Endodermal cell (in vitro differentiated cells): ENCODE results near the gene DHPS. TPM values are rescaled to one million over a fixed set of nuclear protein-coding genes. Genes with fewer than 3 reads are reported as not detected.
"Not testable (repeated sequence)": the region's sequence is repeated elsewhere in the genome, so short reads cannot be mapped to it uniquely, and the experiment has no call there.

Source experiments
- DNase-seq: peaks from one replicate; pipeline ENCODE4 v3.0.0-alpha.2; 2017
- H3K27ac ChIP-seq: 2 replicates; pipeline ENCODE4 v1.5.1; 2013; ENCODE audit warnings: mild to moderate bottlenecking, low read depth, low read length, moderate library complexity
- H3K27me3 ChIP-seq: 2 replicates; pipeline ENCODE4 v1.6.1; 2013; ENCODE audit warnings: mild to moderate bottlenecking, low read length, moderate library complexity; ENCODE audit not compliant: insufficient read depth, control insufficient read depth, poor library complexity, severe bottlenecking
- H3K36me3 ChIP-seq: 2 replicates; pipeline ENCODE4 v1.7.0; 2013; ENCODE audit warnings: mild to moderate bottlenecking, low read length, moderate library complexity; ENCODE audit not compliant: control insufficient read depth, insufficient read depth
- H3K4me1 ChIP-seq: one replicate; pipeline ENCODE4 v1.7.0; 2013; ENCODE audit warnings: low read length; ENCODE audit not compliant: control insufficient read depth, insufficient read depth
- H3K4me3 ChIP-seq: 2 replicates; pipeline ENCODE4 v1.5.1; 2013; ENCODE audit warnings: mild to moderate bottlenecking, low read length, moderate library complexity
- H3K9ac ChIP-seq: 2 replicates; pipeline ENCODE4 v1.6.1; 2013; ENCODE audit warnings: mild to moderate bottlenecking, low read length, moderate library complexity; ENCODE audit not compliant: poor library complexity, severe bottlenecking; ENCODE audit errors: extremely low read depth
- H3K9me3 ChIP-seq: 2 replicates; pipeline ENCODE4 v1.6.1; 2013; ENCODE audit warnings: mild to moderate bottlenecking, low read length, moderate library complexity; ENCODE audit not compliant: control insufficient read depth
- H3K27ac Mint-ChIP-seq: 2 replicates; pipeline ENCODE4 v1.8.0; 2020; ENCODE audit warnings: mixed read lengths
- H3K27me3 Mint-ChIP-seq: 2 replicates; pipeline ENCODE4 v1.8.0; 2021; ENCODE audit warnings: mild to moderate bottlenecking, mixed read lengths; ENCODE audit not compliant: insufficient read depth
- H3K36me3 Mint-ChIP-seq: 2 replicates; pipeline ENCODE4 v1.8.0; 2020; ENCODE audit warnings: low read depth, mixed read lengths
- H3K4me1 Mint-ChIP-seq: 2 replicates; pipeline ENCODE4 v1.8.0; 2020; ENCODE audit warnings: mixed read lengths
- H3K4me3 Mint-ChIP-seq: 2 replicates; pipeline ENCODE4 v1.8.0; 2020; ENCODE audit warnings: mild to moderate bottlenecking, moderate library complexity, mixed read lengths
- H3K9me3 Mint-ChIP-seq: 2 replicates; pipeline ENCODE4 v1.8.0; 2020; ENCODE audit warnings: mild to moderate bottlenecking, mixed read lengths
- WGBS, 2 experiments: methylation state at CpG; one replicate each; pipeline versions ENCODE4 v1.1.5 to v1.1.7; 2013; ENCODE audit warnings: missing lambda C conversion rate in 2 of 2, mixed read lengths in 1 of 2; ENCODE audit not compliant: insufficient coverage in 1 of 2, insufficient read length in 1 of 2; 5-methylcytosine and 5-hydroxymethylcytosine counted together
- total RNA-seq, 2 donors: library from RNA; stranded (reverse); fragmentation: NEBNext Ultra II Directional in 1 of 2; extraction: Animal tissue kit (Norgen Biotek cat#: 25700) in 1 of 2; gene quantifications; 2 replicates in 1 of 2; 3 replicates in 1 of 2; pipeline ENCODE4 v1.2.1, GENCODE V29; 2021
- TF ChIP-seq, protein P1 (sequence below): fragments of 200-600 bp; sonication (generic); conservative IDR thresholded peaks from 2 replicates; pipeline ENCODE4 v1.5.0; 2021; ENCODE audit warnings: antibody characterized with exemption, mild to moderate bottlenecking

The DHPS gene
- total RNA-seq, 2 donors from 2014 or later = 76.1 to 98.5 TPM

DNA sequence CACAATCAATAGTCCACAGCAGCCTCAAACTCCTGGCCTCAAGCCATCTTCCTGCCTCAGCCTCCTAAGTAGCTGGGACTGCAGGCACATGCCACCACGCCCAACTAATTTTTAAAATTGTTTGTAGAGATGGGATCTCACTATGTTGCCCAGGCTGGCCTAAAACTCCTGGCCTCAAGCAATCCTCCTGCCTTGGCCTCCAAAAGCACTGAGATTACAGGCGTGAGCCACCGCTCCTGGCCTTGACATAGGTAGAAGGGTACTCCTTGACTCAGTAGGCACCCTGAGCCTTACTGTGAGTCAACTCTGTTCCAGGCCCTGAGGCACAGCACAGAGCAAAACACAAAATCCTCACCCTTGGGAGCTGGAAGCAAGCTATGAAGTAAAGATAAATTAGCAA, 34.2 kb upstream of the DHPS start:
- H3K4me3 Mint-ChIP-seq = no peak overlapping the region
- no peak for DNase-seq
- peaks cover 73% of the 10 kb centered on the region for H3K36me3 ChIP-seq
- no peak overlapping the region for H3K4me3 ChIP-seq
- WGBS, 2 experiments = 97 to 100% methylated on average over 3 of the region's 3 CpGs
- no peaks in the 10 kb centered on the region for H3K27me3 ChIP-seq
- no peak overlapping the region for H3K9ac ChIP-seq
- no peaks in the 10 kb centered on the region for H3K27me3 Mint-ChIP-seq
- no peaks in the 10 kb centered on the region for H3K9me3 ChIP-seq
- peaks cover 5% of the 10 kb centered on the region for H3K4me1 Mint-ChIP-seq
- H3K4me1 ChIP-seq = no peaks in the 10 kb centered on the region
- H3K36me3 Mint-ChIP-seq = peaks cover 71% of the 10 kb centered on the region
- no peak overlapping the region for H3K27ac Mint-ChIP-seq
- H3K27ac ChIP-seq = no peak overlapping the region
- no peaks in the 10 kb centered on the region for H3K9me3 Mint-ChIP-seq
- TF ChIP-seq, protein P1, sequence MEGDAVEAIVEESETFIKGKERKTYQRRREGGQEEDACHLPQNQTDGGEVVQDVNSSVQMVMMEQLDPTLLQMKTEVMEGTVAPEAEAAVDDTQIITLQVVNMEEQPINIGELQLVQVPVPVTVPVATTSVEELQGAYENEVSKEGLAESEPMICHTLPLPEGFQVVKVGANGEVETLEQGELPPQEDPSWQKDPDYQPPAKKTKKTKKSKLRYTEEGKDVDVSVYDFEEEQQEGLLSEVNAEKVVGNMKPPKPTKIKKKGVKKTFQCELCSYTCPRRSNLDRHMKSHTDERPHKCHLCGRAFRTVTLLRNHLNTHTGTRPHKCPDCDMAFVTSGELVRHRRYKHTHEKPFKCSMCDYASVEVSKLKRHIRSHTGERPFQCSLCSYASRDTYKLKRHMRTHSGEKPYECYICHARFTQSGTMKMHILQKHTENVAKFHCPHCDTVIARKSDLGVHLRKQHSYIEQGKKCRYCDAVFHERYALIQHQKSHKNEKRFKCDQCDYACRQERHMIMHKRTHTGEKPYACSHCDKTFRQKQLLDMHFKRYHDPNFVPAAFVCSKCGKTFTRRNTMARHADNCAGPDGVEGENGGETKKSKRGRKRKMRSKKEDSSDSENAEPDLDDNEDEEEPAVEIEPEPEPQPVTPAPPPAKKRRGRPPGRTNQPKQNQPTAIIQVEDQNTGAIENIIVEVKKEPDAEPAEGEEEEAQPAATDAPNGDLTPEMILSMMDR = no peak

DNA sequence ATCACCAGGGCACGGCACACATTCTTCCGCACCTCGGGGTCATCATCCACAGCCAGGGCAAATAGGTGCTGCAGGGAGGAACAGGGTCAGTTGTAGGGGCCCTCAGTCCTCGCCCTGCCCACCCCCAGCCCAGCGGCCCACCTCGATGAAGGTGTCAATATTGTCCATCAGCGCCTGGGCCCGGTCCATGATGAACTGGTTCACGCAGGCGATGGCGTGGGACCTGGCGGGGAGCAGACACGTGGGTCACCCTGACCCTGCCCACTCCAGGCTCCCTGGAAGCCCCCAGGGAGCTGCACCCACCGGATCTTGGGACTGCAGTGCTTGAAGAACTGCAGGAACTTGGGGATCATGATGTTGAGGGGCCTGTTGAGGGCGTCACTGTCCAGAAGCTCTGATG, 33.4 kb upstream of the DHPS start:
- WGBS, 2 experiments = 96 to 99% methylated on average over 14 to 15 of the region's 15 CpGs
- H3K27ac Mint-ChIP-seq = no peak overlapping the region
- Histone ChIP-seq H3K9me3 (no peaks in the 10 kb centered on the region), H3K27me3 (no peaks in the 10 kb centered on the region), H3K27ac (no peak overlapping the region), H3K9ac (no peak overlapping the region), H3K36me3 (peaks cover 81% of the 10 kb centered on the region), H3K4me1 (no peaks in the 10 kb centered on the region), H3K4me3 (no peak overlapping the region)
- H3K27me3 Mint-ChIP-seq = no peaks in the 10 kb centered on the region
- H3K9me3 Mint-ChIP-seq = no peaks in the 10 kb centered on the region
- peaks cover 75% of the 10 kb centered on the region for H3K36me3 Mint-ChIP-seq
- TF ChIP-seq, protein P1 = no peak
- no peak for DNase-seq
- no peak overlapping the region for H3K4me3 Mint-ChIP-seq
- no peaks in the 10 kb centered on the region for H3K4me1 Mint-ChIP-seq

DNA sequence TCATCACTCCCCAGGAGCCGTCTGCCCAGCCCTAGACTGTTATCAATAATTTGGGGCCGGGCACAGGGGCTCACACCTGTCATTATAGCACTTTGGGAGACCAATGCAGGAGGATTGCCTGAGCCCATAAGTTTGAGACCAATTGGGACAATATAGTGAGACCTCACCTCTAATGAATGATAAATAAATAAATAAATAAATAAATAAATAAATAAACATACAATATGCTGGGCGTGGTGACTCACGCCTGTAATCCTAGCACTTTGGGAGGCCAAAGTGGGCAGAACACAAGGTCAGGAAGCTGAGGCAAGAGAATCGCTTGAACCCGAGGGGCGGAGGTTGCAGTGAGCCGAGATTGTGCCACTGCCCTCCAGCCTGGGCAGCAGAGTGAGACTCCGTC, 31.6 kb upstream of the DHPS start:
- not testable (repeated sequence) for H3K4me3 ChIP-seq, H3K9me3 ChIP-seq, H3K27ac Mint-ChIP-seq, H3K4me3 Mint-ChIP-seq, DNase-seq, H3K9ac ChIP-seq, H3K27me3 ChIP-seq, H3K9me3 Mint-ChIP-seq, H3K4me1 ChIP-seq, H3K27ac ChIP-seq, H3K27me3 Mint-ChIP-seq, H3K4me1 Mint-ChIP-seq
- peaks cover 71% of the 10 kb centered on the region for H3K36me3 Mint-ChIP-seq
- 84 to 96% methylated on average over 5 to 9 of the region's 9 CpGs for WGBS, 2 experiments
- peaks cover 85% of the 10 kb centered on the region for H3K36me3 ChIP-seq

DNA sequence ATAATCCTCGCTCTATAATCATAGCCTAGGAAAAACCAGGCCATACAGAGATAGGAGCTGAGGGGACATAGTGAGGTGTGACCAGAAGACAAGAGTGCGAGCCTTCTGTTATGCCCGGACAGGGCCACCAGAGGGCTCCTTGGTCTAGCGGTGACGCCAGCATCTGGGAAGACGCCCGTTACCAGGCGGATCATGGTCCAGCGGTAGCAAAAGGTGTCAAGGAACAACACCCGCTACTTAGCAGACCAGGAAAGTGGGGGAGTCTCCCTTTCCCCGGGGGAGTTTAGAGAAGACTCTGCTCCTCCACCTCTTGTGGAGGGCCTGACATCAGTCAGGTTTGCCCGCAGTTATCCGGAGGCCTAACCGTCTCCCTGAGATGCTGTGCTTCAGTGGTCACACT, 30.4 kb upstream of the DHPS start:
- not testable (repeated sequence) for DNase-seq, H3K27me3 ChIP-seq, H3K9ac ChIP-seq, H3K4me3 ChIP-seq, H3K4me3 Mint-ChIP-seq, H3K27ac ChIP-seq, H3K9me3 Mint-ChIP-seq, H3K9me3 ChIP-seq, H3K4me1 ChIP-seq, H3K27me3 Mint-ChIP-seq, H3K4me1 Mint-ChIP-seq, H3K27ac Mint-ChIP-seq
- 73% methylated on average over 12 of the region's 14 CpGs; no CpG with 5 or more reads in 1 of the 2 experiments for WGBS, 2 experiments
- H3K36me3 ChIP-seq = peaks cover 83% of the 10 kb centered on the region
- TF ChIP-seq, protein P1 = peak; percentile 63
- H3K36me3 Mint-ChIP-seq = peaks cover 73% of the 10 kb centered on the region
